Neuronal stem cell (in vitro differentiated cells): ENCODE data around the gene MEGF11.

Experiments
- DNase-seq: peaks from one replicate; pipeline ENCODE4 v3.0.0-alpha.2; 2013; ENCODE audit warnings: low spot score
- H2AFZ ChIP-seq: one replicate; pipeline ENCODE4 v1.6.1; 2013; ENCODE audit warnings: mild to moderate bottlenecking, low read length, inconsistent platforms
- H2AK5ac ChIP-seq: 2 replicates; pipeline ENCODE4 v1.6.1; 2013; ENCODE audit warnings: low read depth, mild to moderate bottlenecking, inconsistent platforms, low read length, moderate library complexity, mixed read lengths
- H2BK120ac ChIP-seq: 2 replicates; pipeline ENCODE4 v1.6.1; 2013; ENCODE audit warnings: low read depth, mild to moderate bottlenecking, inconsistent platforms, low read length, moderate library complexity, mixed read lengths
- H2BK12ac ChIP-seq: one replicate; pipeline ENCODE4 v1.6.1; 2013; ENCODE audit warnings: low read length, inconsistent platforms
- H2BK15ac ChIP-seq: 2 replicates; pipeline ENCODE4 v1.6.1; 2013; ENCODE audit warnings: mild to moderate bottlenecking, low read length, inconsistent platforms, mixed read lengths
- H2BK5ac ChIP-seq: one replicate; pipeline ENCODE4 v1.6.1; 2013; ENCODE audit warnings: inconsistent platforms, mild to moderate bottlenecking, low read length, moderate library complexity
- H3K14ac ChIP-seq: one replicate; pipeline ENCODE4 v1.6.1; 2013; ENCODE audit warnings: low read length, inconsistent platforms
- H3K18ac ChIP-seq: 2 replicates; pipeline ENCODE4 v1.6.1; 2013; ENCODE audit warnings: low read length, inconsistent platforms
- H3K23ac ChIP-seq: 2 replicates; pipeline ENCODE4 v1.6.1; 2013; ENCODE audit warnings: low read depth, mild to moderate bottlenecking, mixed read lengths, low read length, inconsistent platforms; ENCODE audit not compliant: poor library complexity
- H3K27ac ChIP-seq: replicated peaks from 3 replicates; pipeline ENCODE4 v1.5.1; 2013; ENCODE audit warnings: low read length, inconsistent platforms
- H3K27me3 ChIP-seq, 3 experiments: 2 replicates each; pipeline ENCODE4 v1.6.1; 2013; ENCODE audit warnings: low read length in 3 of 3, mild to moderate bottlenecking in 2 of 3, inconsistent platforms in 1 of 3, low read depth in 1 of 3, mixed read lengths in 1 of 3, moderate library complexity in 1 of 3; ENCODE audit not compliant: control insufficient read depth in 3 of 3, insufficient read depth in 3 of 3
- H3K36me3 ChIP-seq, 2 donors: replicated peaks in 1 of 2; 2 replicates each; pipeline ENCODE4 v1.6.1; 2013; ENCODE audit warnings: low read length in 2 of 2; ENCODE audit not compliant: control insufficient read depth in 2 of 2, insufficient read depth in 2 of 2
- H3K4ac ChIP-seq: 2 replicates; pipeline ENCODE4 v1.6.1; 2013; ENCODE audit warnings: inconsistent platforms, mild to moderate bottlenecking, low read length, moderate library complexity
- H3K4me1 ChIP-seq, 2 donors: 1 replicate in 1 of 2; 2 replicates in 1 of 2; pipeline ENCODE4 v1.6.1; 2013; ENCODE audit warnings: low read length in 2 of 2, low read depth in 1 of 2; ENCODE audit not compliant: control insufficient read depth in 2 of 2, insufficient read depth in 1 of 2
- H3K4me2 ChIP-seq: one replicate; pipeline ENCODE4 v1.6.1; 2013; ENCODE audit warnings: mild to moderate bottlenecking, low read length, inconsistent platforms; ENCODE audit not compliant: insufficient read depth, poor library complexity, severe bottlenecking
- H3K4me3 ChIP-seq, 2 donors: 2 replicates each; pipeline ENCODE4 v1.5.1; 2013; ENCODE audit warnings: low read length in 2 of 2, mild to moderate bottlenecking in 2 of 2, inconsistent platforms in 1 of 2, moderate library complexity in 1 of 2
- H3K79me1 ChIP-seq: one replicate; pipeline ENCODE4 v1.6.1; 2013; ENCODE audit warnings: low read depth, mild to moderate bottlenecking, inconsistent platforms, low read length, moderate library complexity
- H3K9ac ChIP-seq: one replicate; pipeline ENCODE4 v1.6.1; 2013; ENCODE audit warnings: mild to moderate bottlenecking, low read depth, low read length, inconsistent platforms; ENCODE audit not compliant: poor library complexity
- H3K9me3 ChIP-seq, 2 donors: replicated peaks in 1 of 2; 2 replicates each; pipeline versions ENCODE3 to v1.6.1; 2013; ENCODE audit warnings: low read length in 2 of 2, mild to moderate bottlenecking in 2 of 2, inconsistent platforms in 1 of 2, low read depth in 1 of 2, mixed read lengths in 1 of 2, moderate library complexity in 1 of 2; ENCODE audit not compliant: control insufficient read depth in 2 of 2, insufficient read depth in 1 of 2
- H4K8ac ChIP-seq: one replicate; pipeline ENCODE4 v1.6.1; 2013; ENCODE audit warnings: low read depth, mild to moderate bottlenecking, inconsistent platforms, low read length, moderate library complexity
- H4K91ac ChIP-seq: one replicate; pipeline ENCODE4 v1.6.1; 2013; ENCODE audit warnings: low read length, low read depth, mild to moderate bottlenecking, inconsistent platforms; ENCODE audit not compliant: poor library complexity
- WGBS, 2 donors: extraction: QIAGEN DNeasy Blood & Tissue Kit; methylation state at CpG; one replicate each; pipeline ENCODE4 v1.1.7; 2013; ENCODE audit warnings: missing lambda C conversion rate in 2 of 2, mixed read lengths in 1 of 2; ENCODE audit not compliant: insufficient read length in 2 of 2, insufficient replicate concordance in 1 of 2; ENCODE audit errors: extremely low coverage in 2 of 2; 5-methylcytosine and 5-hydroxymethylcytosine counted together

Gene MEGF11

DNA sequence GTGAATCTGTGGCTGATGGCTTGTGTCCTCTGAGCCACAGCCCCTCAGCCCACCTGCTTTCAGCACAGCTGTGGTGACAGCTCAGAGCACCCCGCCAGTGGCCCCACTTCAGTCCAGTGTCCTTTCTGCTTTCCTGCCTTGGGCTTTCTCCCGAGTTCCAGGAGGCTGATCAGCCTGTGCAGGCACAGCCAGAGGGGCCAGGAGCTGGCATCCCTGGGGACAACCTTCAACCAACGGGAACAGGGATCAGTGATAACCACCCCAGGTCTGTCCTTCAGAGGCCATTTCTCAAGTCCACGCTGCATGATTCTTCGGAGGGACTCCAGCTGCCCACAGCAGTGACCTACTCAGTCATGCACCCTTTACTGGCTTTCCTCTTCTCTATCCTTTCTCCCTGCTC lies 217.6 kb downstream of the MEGF11 start:
- no peak overlapping the region for H3K4me3 ChIP-seq
- no peak overlapping the region for H2BK5ac ChIP-seq
- H3K18ac ChIP-seq, result peak overlapping the region; percentile 39
- peaks cover 0 to 2% of the 10 kb centered on the region in 2 donors for H3K9me3 ChIP-seq
- H2BK12ac ChIP-seq, result no peak overlapping the region
- no peak overlapping the region for H4K91ac ChIP-seq
- WGBS, 2 donors, result no CpG with 5 or more reads among the region's 5 CpGs
- H2AFZ ChIP-seq, result no peak overlapping the region
- H3K9ac ChIP-seq, result no peak overlapping the region
- no peak overlapping the region for H3K23ac ChIP-seq
- H3K4me1 ChIP-seq, result peaks cover 0 to 8% of the 10 kb centered on the region in 2 donors
- no peak overlapping the region for H3K27ac ChIP-seq
- no peak overlapping the region for H2BK120ac ChIP-seq
- no peaks in the 10 kb centered on the region for H3K36me3 ChIP-seq
- H4K8ac ChIP-seq, result no peak overlapping the region
- no peak for DNase-seq
- no peaks in the 10 kb centered on the region for H3K79me1 ChIP-seq
- no peak overlapping the region for H2BK15ac ChIP-seq
- H3K14ac ChIP-seq, result no peak overlapping the region
- H3K4me2 ChIP-seq, result no peak overlapping the region
- H3K4ac ChIP-seq, result no peak overlapping the region
- H2AK5ac ChIP-seq, result no peak overlapping the region
- H3K27me3 ChIP-seq, result peaks cover 0 to 33% (median 0%) of the 10 kb centered on the region in 3 experiments

DNA sequence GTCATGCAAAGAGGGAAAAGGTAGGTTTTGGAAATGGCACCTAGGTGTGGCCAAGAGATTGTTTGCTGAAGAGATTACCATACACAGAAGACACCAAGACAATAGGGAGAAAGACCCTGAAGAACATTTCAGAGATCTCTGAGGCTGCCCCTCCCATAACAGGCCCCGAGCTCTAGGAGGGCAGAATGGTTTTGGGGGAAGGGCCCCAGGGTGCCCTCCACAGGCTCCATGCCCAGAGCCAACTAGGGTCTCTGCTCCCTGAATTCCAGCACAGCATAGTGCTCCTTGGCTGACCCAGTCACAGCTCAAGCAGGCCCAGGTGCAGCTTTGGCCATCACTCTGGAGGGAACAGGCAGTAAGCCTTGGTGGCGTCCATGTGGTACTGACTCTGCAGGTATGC lies 220.4 kb downstream of the MEGF11 start:
- DNase-seq, result no peak
- Histone ChIP-seq H2AFZ (no peak overlapping the region), H2BK15ac (no peak overlapping the region), H3K18ac (no peak overlapping the region), H4K8ac (no peak overlapping the region), H3K4me2 (no peak overlapping the region), H3K27me3 (peaks cover 0 to 18% (median 0%) of the 10 kb centered on the region in 3 experiments), H2BK12ac (no peak overlapping the region), H2BK120ac (no peak overlapping the region), H2BK5ac (no peak overlapping the region), H4K91ac (no peak overlapping the region), H3K79me1 (no peaks in the 10 kb centered on the region), H2AK5ac (peak overlapping the region; percentile 3), H3K27ac (no peak overlapping the region), H3K9ac (no peak overlapping the region), H3K14ac (no peak overlapping the region), H3K4ac (no peak overlapping the region), H3K36me3 (no peaks in the 10 kb centered on the region), H3K9me3 (peaks cover 0 to 2% of the 10 kb centered on the region in 2 donors), H3K4me3 (peak overlapping the region in 1 of 2 donors; percentile 44), H3K4me1 (no peaks in the 10 kb centered on the region), H3K23ac (no peak overlapping the region)
- WGBS, 2 donors, result no CpG with 5 or more reads among the region's 2 CpGs

DNA sequence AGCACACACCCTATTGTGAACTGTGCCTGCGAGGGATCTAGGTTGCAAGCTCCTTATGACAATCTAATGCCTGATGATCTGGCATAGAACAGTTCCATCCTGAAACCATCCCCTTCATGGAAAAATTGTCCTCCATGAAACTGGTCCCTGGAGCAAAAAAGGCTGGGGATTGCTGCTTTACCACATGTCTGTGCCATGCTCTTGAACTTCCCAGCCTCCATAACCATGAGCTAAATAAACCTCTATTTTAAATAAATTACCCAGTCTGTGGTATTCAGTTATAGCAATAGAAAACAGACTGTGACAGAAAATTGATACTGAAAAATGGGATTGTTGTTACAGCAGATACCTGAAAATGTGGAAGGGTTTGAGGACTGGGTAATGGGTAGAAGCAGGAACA lies 221.5 kb downstream of the MEGF11 start:
- Histone ChIP-seq H2BK5ac (no peak overlapping the region), H4K8ac (no peak overlapping the region), H2AK5ac (no peak overlapping the region), H2AFZ (no peak overlapping the region), H2BK12ac (no peak overlapping the region), H3K36me3 (no peaks in the 10 kb centered on the region), H4K91ac (no peak overlapping the region), H3K79me1 (no peaks in the 10 kb centered on the region), H2BK120ac (no peak overlapping the region), H3K4me3 (no peak overlapping the region), H3K14ac (no peak overlapping the region), H3K9ac (no peak overlapping the region), H3K9me3 (peaks cover 0 to 2% of the 10 kb centered on the region in 2 donors), H3K4me2 (no peak overlapping the region), H3K4ac (no peak overlapping the region), H3K4me1 (no peaks in the 10 kb centered on the region), H3K27ac (no peak overlapping the region), H3K18ac (no peak overlapping the region), H2BK15ac (no peak overlapping the region), H3K23ac (no peak overlapping the region), H3K27me3 (peaks cover 0 to 20% (median 0%) of the 10 kb centered on the region in 3 experiments)
- no peak for DNase-seq
- WGBS, 2 donors, result no CpG with 5 or more reads among the region's 1 CpG

DNA sequence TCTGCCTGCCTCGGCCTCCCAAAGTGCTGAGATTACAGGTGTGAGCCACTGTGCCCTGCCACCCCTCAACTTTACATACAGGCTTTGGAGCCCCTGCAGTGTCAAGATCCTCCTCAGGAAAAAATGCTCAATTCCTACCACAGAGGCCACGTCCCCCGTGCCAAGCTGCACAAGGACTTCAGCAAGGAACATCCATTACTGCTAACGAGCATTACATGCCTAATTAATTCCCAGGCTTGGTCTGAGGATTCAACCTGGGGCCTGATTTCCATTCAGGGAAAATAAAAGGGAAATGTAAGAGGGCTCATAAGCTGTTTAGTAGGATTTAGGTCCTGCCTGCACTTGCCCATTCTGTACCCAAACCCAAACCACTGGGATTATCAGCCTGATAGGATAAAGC lies 222.9 kb downstream of the MEGF11 start:
- Histone ChIP-seq H2AFZ (no peak overlapping the region), H2BK15ac (no peak overlapping the region), H2AK5ac (no peak overlapping the region), H2BK12ac (no peak overlapping the region), H4K91ac (no peak overlapping the region), H3K36me3 (no peaks in the 10 kb centered on the region), H3K4me2 (no peak overlapping the region), H4K8ac (no peak overlapping the region), H3K23ac (no peak overlapping the region), H3K4me3 (no peak overlapping the region), H3K9me3 (peaks cover 0 to 2% of the 10 kb centered on the region in 2 donors), H3K4ac (no peak overlapping the region), H3K4me1 (no peaks in the 10 kb centered on the region), H2BK5ac (no peak overlapping the region), H2BK120ac (no peak overlapping the region), H3K27me3 (peaks cover 0 to 16% (median 0%) of the 10 kb centered on the region in 3 experiments), H3K18ac (no peak overlapping the region), H3K9ac (no peak overlapping the region), H3K79me1 (no peaks in the 10 kb centered on the region), H3K14ac (no peak overlapping the region), H3K27ac (no peak overlapping the region)
- DNase-seq, result no peak
- no CpG with 5 or more reads among the region's 4 CpGs for WGBS, 2 donors
